ENCODE measurements around the gene WNK1.
A peak's percentile ranks its signal among the peaks of the same experiment; 100 is the strongest.
"Not testable (repeated sequence)": the region's sequence is repeated elsewhere in the genome, so short reads cannot be mapped to it uniquely, and the experiment has no call there.

WNK1 gene

DNA sequence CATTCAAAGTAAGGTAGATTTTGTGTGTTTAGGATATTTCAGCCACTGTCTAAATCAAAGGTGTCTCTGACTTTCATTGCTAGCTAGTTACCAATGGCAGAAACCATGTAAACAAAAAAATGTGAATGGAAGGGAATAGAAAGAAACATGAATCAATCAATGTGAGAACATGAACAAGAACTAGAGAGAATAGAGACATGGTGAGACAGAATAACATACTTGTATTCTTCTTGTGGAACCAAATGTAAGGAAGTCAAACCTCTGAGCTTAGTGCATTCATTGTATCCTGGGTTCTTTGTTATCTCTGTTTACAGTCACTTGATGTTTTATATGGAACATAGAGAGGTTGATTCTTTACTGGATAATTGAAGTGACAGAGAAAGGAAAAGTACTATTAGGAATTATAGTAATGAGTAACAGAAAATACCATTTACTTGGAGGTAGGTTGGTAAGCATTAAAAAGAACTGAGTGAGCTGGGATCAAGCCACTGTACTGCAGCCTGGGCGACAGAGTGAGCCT lies 2.6 kb upstream of the WNK1 start:
- no peak for DNase-seq

DNA sequence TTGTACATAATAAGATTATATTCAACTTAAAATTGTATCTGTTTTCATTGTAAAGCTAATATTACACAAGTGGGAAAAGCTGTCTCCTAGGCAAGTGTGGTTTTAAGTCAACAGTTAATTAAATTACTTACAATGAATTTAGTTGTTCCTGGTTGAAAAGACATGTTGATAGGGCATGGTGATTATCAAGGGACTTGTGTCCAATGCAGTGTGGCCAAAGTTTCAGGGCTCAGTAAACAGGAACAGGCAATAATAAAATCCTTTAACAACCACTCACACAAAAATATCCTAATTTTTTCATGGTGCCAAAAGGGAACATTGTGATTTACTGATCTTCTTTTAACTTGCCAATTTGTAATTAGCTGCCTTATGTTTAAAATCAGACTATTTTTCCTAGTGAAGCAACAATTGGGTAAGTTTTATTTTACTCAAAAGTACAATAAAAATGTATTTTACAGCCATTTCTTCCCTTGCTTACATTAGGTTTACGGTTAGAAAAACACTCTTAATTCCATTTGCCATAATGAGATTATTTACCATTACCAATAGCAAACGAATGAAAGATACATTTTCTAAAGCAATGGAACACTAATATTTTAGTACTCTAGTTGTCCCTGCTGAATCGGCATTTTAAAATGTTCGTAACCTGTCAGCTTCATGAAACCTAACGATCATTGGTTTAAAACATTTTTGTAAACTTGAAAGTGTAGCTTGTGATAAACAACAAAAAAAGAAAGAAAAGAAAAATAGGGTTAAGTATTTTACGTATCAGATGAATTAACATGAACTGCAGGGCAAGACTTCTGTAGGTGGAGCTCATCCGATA lies 1.8 kb upstream of the WNK1 start:
- no peak for DNase-seq

GRCh38 chr12:751192-751998 lies 984 bp upstream of the WNK1 start:
- DNase-seq = peak; percentile 91

- DNase-seq = peak; percentile 52
Measured at GRCh38 chr12:752695-753610, 574 bp downstream of the WNK1 start.

DNA sequence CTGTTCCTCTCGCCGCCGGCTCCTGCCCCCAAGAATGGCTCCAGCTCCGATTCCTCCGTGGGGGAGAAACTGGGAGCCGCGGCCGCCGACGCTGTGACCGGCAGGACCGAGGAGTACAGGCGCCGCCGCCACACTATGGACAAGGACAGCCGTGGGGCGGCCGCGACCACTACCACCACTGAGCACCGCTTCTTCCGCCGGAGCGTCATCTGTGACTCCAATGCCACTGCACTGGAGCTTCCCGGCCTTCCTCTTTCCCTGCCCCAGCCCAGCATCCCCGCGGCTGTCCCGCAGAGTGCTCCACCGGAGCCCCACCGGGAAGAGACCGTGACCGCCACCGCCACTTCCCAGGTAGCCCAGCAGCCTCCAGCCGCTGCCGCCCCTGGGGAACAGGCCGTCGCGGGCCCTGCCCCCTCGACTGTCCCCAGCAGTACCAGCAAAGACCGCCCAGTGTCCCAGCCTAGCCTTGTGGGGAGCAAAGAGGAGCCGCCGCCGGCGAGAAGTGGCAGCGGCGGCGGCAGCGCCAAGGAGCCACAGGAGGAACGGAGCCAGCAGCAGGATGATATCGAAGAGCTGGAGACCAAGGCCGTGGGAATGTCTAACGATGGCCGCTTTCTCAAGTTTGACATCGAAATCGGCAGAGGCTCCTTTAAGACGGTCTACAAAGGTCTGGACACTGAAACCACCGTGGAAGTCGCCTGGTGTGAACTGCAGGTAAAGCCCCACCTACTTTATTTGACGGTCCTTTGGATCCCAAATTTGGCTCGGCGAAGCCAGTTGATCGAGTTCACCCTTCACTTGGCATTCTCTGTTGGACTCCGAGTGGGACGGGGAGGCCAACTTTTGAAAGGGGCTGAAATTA lies 1.5 kb downstream of the WNK1 start:
- peak; percentile 62 for DNase-seq

GRCh38 chr12:754473-754820 lies 2.1 kb downstream of the WNK1 start:
- DNase-seq = no peak

GRCh38 chr12:754851-755562 lies 2.6 kb downstream of the WNK1 start:
- DNase-seq = no peak

DNA sequence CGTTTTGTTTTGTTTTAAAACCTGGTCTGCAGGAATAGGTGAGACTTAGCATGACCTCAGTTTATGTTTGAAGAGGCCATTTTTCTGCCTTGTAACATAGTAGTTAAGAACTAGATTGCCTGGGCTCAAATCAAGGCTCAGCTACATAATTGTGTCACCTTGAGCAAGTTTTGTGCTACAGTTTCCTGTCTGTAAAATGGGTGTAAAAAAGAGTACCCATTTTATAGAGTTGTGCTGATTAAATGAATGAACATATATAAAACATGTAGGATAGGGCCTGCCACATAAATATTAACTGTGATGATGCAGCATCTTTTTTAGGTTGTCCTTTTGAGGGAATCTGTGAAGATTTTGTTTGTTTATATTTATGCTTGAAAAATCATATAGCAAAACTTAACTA lies 7.2 kb downstream of the WNK1 start:
- no peak for DNase-seq

GRCh38 chr12:761256-761655 lies 8.9 kb downstream of the WNK1 start:
- no peak for DNase-seq

DNA sequence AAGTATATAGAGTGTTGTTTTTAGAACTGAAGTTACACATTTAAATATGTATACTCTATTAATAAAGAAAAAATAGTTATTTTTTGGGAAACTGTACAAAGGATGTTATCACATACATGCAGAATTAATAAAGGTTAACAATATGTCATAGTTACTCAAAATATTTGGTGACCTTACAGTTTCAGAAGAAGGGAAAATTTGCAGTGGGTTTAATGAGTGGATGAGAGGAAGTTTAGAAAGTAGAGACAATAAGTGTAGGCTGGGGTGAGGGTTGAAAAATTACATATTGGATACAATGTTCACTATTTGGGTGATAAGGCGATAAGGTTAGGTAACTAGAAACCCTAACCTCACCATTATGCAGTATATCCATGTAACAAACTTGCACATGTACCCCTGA lies 13.5 kb downstream of the WNK1 start:
- no peak for DNase-seq

- DNase-seq = no peak
Measured at GRCh38 chr12:768434-768833, 16.1 kb downstream of the WNK1 start.

DNA sequence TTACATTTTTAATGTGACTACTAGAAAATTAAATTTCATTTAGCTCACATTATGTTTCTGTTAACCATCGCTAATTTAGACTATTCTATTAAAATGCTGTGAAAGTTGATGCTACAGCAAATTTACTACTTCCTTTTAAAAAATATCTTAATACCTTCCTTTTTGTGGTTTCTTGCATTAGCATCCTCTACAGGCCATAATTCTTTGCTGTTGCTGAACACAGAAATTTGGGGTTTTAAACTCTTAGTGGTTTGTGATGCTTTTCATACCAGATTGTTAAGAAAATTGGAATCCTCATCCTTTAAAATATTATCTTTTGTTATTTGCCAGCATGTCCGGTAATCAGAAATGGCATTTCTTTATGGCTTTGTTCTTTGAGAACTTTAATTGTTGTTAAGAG lies 18.1 kb downstream of the WNK1 start:
- no peak for DNase-seq

- no peak for DNase-seq
Measured at GRCh38 chr12:772056-772697, 19.8 kb downstream of the WNK1 start.

GRCh38 chr12:774051-774614 lies 21.8 kb downstream of the WNK1 start:
- no peak for DNase-seq

- not testable (repeated sequence) for DNase-seq
Measured at GRCh38 chr12:775973-776771, 23.8 kb downstream of the WNK1 start.

GRCh38 chr12:776772-777373 lies 24.5 kb downstream of the WNK1 start:
- DNase-seq = not testable (repeated sequence)

GRCh38 chr12:777550-778047 lies 25.2 kb downstream of the WNK1 start:
- no peak for DNase-seq

DNA sequence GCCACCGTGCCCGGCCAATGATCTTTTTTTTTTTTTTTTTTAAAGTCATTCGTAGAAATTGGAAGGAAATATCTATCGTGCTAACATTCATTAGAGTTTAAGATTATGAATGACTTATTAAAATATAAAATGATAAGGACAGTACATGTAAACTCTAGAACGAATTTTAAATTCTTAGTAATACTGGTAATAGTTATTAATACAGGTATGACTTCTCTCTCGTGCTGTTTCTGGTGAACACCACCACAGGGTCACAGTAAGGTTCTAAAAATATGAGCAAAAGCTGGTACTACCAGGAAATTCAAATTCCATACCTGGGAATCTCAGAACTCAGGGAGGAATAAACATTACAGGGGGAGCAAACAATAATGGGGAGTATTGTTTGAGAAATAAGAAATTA lies 26.2 kb downstream of the WNK1 start:
- no peak for DNase-seq
